ENCODE measurements around the gene KLHL36.

Gene KLHL36

DNA sequence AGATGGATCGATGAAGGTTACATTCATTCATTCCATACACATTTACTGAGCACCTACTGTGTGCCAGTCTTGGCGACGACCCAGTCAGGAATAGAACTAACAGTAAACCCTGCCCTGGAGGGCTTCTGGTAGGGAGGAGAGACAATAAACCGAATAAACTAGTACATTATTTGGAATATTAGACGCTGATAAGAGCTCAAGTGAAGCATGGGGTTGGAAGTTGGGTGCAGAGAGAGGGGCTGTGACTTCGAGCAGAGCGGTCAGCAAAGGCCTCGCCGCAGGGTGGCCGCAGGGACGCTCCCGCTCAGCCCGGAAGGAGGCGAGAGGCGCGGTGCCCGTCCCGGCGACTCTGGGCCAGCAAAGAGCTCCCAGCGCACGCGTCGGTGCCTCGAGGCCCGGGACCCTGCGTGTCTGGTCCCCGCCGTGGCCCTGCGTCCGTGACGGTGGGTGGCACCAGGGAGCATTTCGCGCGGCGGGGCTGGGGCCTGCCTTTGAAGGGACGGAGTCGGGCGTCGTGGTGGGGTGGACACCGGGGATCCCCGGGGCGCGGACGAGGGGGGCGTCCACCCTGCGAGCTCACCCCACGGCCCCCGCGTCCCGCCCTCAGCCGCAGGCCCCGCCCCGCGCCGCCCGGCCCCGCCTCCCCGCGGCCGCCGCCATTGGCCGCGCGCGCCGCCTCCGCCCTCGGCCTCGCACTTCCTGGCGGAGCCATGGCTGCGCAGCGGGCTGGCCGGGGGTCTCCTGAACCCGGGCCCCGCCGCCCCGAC lies at the start of gene KLHL36:
Gene KLHL36, plus strand, starts transcription at position 684 of the 767 bp plus-strand sequence. CDS start 2,357 bp downstream, outside the sequence.
- no peak for DNase-seq

DNA sequence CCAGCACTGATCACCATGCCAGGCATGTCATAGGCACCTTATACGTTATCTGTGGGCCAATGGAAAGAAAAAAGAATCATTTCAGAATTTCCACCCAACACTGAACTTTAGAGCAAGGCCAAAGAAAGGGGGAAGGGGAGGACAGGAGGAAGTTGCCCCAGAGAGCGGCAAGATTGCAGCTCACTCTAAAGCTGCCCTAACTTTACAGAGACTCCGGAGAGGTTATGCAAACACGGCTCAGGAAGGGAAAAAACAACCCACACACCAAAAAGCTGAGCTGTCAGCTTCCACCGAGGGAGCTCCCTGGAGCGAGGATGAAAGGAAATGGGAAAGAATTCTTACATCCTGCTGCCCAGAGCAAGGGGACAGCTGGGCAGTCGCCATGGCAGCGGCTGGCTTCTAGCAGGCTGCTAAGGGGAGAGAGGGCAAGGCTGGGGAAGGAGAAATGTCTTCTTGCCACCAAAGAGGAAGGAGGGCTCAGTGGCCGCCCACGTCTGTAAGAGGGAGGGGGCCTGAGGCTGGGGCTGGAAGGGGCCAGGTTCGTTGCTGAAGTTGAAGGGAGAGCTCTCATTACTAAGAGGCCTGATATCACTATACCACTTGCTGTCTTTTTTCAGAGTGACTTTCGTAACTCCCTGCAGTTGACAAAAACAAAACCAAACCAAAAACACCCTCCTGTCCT lies 48.6 kb upstream of the KLHL36 start:
- DNase-seq: no peak

- DNase-seq: no peak
These were observed 47.7 kb upstream of the KLHL36 start for GRCh38 chr16:84600343-84601229.

- no peak for DNase-seq
These were observed 45.0 kb upstream of the KLHL36 start for GRCh38 chr16:84603140-84603816.

DNA sequence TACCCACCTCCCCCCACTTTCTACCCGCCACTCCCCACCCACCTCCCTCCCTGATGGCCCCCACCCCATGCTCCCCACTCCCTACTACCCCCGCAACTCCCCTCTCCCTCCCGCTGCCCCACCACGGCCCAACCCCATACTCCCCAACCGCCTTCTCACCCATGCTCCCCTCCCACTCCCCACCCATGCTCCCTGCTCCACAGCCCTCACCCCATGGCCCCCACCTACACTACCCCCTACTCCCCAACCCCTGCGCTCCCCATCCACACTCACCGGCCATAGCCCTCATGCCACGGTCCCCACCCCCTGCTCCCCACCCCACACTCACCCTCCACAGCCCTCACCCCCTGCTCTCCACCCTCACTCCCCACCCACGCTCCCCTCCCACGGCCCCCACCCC lies 44.4 kb upstream of the KLHL36 start:
- DNase-seq: no peak

DNA sequence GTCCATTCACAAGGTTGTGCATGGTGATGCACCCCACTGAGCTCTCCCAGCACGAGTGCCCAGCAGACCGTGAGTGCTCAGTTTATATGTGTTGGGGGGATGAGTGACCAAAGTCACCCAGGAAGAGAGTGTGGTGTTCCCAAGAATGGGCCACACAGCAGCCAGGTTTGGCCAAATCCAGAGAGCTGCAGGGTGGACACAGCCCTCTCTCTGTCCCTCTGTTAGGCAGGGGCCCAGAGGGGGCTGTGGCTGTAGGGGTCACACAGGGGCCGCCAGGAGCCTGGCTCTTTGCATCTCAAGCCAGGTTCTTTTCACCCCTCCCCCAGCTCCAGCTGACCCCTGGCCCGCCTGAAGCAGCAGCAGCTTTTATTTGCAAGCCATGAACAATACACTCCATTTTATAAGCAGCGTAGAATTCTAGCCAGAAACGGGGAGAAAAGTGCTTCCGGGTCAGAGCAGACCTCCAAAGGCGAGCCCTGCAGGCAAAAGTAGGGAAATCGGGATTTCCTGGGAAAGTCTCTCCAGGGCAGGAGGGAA lies 43.8 kb upstream of the KLHL36 start:
- DNase-seq: no peak

DNA sequence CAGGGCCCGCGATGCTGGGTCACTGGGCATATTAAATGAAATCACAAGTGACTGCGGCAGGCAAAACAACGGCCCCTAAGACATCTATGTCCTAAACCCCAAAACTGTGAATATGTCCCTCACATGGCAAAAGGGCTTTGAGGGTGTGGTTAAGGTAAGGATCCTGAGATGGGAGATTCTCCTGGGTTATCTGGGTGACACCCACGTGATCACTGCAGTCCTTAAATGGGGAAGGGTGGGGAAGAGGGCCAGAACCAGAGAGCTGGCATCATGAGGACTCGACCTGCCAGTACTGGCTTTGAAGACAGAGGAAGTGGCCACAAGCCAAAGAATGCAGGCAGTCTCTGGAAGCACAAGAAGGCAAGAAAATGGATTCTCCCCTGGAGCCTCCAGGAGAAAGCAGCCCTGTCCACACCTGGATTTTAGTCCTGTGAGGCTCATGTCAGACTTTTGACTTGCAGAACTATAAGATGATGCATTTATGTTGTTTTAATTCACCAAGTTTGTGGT lies 42.9 kb upstream of the KLHL36 start:
- DNase-seq: no peak

- DNase-seq: no peak
These were observed 42.0 kb upstream of the KLHL36 start for GRCh38 chr16:84606081-84606875.

GRCh38 chr16:84607061-84607460 lies 41.2 kb upstream of the KLHL36 start:
- no peak for DNase-seq

DNA sequence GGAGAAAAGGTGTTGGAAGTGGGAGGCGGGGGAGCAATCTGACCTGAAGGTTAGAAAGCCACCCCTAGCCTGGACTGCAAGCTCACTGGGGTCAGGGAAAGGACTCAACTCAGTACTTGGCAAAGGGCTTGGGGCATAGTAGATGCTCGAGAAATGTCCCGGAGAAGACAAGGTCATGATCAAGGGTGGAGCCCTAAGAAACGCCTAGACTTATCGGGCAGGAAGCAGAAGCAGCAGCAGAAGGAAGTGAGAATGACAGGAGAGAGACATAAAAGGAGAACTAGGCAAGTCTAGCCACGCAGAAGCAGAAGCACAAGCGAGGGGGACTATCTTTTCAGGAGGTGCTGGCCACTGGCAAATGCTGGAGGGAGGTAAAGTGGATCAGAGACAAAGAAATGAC lies 40.6 kb upstream of the KLHL36 start:
- no peak for DNase-seq

DNA sequence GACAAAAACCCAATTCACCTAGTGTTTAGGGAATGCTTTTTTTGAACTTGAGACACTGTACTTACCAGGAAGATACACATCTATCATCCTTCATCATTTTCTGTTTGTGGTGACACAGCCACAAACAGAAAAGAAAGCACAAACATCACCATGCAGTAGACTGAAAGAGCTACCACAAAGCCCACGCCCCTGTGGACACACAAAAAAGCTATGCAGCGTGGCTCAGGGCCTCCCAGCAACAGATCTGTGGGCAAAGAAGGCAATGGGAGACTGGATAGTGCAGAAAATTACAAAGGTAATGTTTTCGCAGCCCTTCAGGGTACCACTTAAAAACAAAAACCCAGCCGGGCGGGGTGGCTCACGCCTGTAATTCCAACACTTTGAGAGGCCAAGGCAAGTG lies 40.0 kb upstream of the KLHL36 start:
- no peak for DNase-seq

DNA sequence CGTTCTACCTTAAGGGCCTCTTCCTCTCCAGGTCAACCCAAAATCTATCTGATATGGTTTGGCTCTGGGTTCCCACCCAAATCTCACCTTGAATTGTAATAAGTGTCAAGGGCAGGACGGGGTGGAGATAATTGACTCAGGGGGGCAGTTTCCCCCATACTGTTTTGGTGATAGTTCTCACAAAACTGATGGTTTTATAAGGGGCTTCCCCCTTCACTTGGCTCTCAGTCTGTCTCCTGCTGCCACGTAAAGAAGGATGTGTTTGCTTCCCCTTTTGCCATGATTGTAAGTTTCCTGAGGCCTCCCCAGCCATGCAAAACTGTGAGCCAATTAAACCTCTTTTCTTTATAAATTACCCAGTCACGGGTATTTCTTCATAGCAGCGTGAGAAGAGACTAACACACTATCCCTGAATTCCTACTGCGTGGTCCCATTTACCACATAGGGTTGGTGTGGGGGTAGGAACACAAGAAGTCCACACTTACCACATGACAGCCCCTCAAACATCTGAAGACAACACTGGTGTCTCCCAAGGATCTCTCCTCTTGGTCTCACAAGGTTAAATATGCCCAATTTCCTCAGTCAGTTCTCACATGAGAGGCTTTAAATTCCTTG lies 38.6 kb upstream of the KLHL36 start:
- no peak for DNase-seq

DNA sequence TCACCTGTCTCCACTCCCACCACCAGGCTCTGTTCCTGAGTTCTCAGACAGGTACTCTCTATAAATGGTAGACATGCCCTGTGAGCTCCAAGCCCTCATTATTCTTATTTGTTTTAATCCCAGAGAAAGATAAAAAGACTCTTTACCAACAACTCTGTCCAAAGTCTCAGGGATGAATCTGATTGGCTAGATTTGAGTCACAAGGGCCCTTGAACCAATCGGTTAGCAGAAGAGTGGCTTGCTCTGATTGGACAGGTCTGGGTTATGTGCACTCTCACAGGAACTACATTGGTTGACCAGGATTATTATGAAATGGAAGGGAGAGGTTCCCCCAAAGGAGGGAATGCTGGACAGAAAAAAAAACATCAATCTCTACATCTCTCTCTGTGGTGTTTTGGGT lies 37.9 kb upstream of the KLHL36 start:
- DNase-seq: no peak

- DNase-seq: no peak
These were observed 37.3 kb upstream of the KLHL36 start for GRCh38 chr16:84611041-84611440.

- no peak for DNase-seq
These were observed 35.6 kb upstream of the KLHL36 start for GRCh38 chr16:84612686-84613085.

DNA sequence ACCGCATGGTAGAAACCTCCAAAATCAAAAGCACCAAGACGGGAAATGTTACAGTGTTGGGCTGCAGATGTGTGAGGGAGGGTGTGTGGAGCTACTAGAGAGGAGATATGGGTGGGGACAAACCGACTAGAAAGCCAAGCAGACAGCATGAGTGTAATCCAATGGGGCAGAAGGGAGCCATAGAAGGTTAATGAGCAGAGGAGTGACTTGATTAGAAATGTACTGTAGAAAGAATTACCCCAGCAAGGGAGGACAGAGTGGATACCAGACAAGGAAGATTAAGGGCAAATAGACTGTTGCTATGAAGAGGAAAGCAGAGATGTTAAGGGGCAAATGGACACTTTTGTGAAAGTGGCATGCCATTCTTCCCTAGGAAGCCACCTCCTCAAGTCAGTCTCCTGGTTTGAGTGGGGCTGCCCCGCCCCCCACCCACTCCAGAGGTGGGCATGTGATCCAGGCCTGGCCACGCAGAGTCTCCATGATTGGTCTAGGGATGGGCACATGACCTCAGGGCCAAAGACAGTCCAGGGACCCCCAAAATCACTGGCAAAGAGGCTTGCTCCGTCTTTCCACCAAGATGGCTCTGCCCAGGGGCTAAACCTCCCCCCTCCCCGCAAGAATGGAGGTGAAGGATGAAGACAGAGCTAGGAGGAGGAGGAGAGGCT lies 34.8 kb upstream of the KLHL36 start:
- DNase-seq: no peak

- no peak for DNase-seq
These were observed 34.2 kb upstream of the KLHL36 start for GRCh38 chr16:84614073-84614459.

DNA sequence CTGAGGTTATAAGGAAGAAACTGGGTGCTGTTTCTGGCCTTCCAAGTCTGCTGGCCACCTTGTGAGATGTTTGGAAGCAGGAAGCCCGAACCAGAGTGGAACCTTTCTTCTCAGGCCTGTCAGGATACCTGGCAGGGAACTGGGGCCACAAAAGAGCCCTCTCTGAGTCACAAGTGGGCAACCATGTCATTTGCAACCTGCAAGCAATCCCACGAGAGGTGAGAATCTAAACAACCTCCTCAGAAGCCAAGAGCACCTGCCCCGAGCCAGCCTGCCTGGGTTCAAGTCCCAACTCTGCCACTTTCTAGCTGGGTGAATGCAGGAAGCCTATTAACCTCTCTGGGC lies 33.7 kb upstream of the KLHL36 start:
- DNase-seq: no peak

GRCh38 chr16:84614968-84615813 lies 33.1 kb upstream of the KLHL36 start:
- DNase-seq: no peak

- no peak for DNase-seq
These were observed 31.8 kb upstream of the KLHL36 start for GRCh38 chr16:84616515-84616914.
